C4-2B (cell line): ENCODE measurements around the gene ZNF22.

ENCODE experiments used
- H3K27ac ChIP-seq: fragments of 450-650 bp; 2 replicates; pipeline ENCODE4 v1.5.1; 2017
- CTCF ChIP-seq: fragments of 450-650 bp; conservative IDR thresholded peaks from 2 replicates; pipeline ENCODE4 v1.5.1; 2017; ENCODE audit warnings: mild to moderate bottlenecking
- ZFX ChIP-seq: fragments of 450-650 bp; IDR thresholded peaks from 2 replicates; pipeline ENCODE4 v1.6.1; 2017

Gene ZNF22

GRCh38 chr10:44981172-44982113 is 19.3 kb upstream of the ZNF22 start:
- H3K27ac ChIP-seq, result no peak overlapping the region
- TF ChIP-seq CTCF, result no peak
- no peak for TF ChIP-seq ZFX

GRCh38 chr10:44982114-44982460 is 18.6 kb upstream of the ZNF22 start:
- TF ChIP-seq CTCF (no peak), ZFX (no peak)
- H3K27ac ChIP-seq, result no peak overlapping the region

GRCh38 chr10:44982496-44982895 is 18.2 kb upstream of the ZNF22 start:
- no peak overlapping the region for H3K27ac ChIP-seq
- TF ChIP-seq ZFX, result no peak
- no peak for TF ChIP-seq CTCF

GRCh38 chr10:44983066-44983894 is 17.4 kb upstream of the ZNF22 start:
- no peak for TF ChIP-seq CTCF
- TF ChIP-seq ZFX, result no peak
- H3K27ac ChIP-seq, result no peak overlapping the region

- no peak overlapping the region for H3K27ac ChIP-seq
Observed at GRCh38 chr10:44983895-44984278, 16.8 kb upstream of the ZNF22 start.

GRCh38 chr10:44984671-44985101 is 16.0 kb upstream of the ZNF22 start:
- TF ChIP-seq CTCF (no peak), ZFX (no peak)
- H3K27ac ChIP-seq, result no peak overlapping the region

More at GRCh38 chr10:44983895-44984278, 16.8 kb upstream of the ZNF22 start:
- TF ChIP-seq CTCF, result no peak
- no peak for TF ChIP-seq ZFX

GRCh38 chr10:44985175-44985681 is 15.5 kb upstream of the ZNF22 start:
- TF ChIP-seq ZFX (no peak), CTCF (no peak)
- no peak overlapping the region for H3K27ac ChIP-seq
